IMR-90 (cell line): ENCODE results near the gene CCNI2. TPM values are rescaled to one million over a fixed set of nuclear protein-coding genes. Genes with fewer than 3 reads are reported as not detected.

ENCODE experiments used
- ATAC-seq: fragments of 200-7000 bp; cut with Tn5 transposase; 2 replicates; pipeline ENCODE4 v1.9.1; 2020; ENCODE audit warnings: low read depth, mild to moderate bottlenecking, moderate library complexity
- Bru-seq: library from RNA; stranded (reverse); fragments of 400-500 nt; gene quantifications from one replicate; lab custom pipeline; 2021; lab: Mats Ljungman, UMichigan
- BruChase-seq, 2 experiments: library from RNA; stranded (reverse); fragments of 400-500 nt; gene quantifications; one replicate each; lab custom pipeline; 2021; lab: Mats Ljungman, UMichigan
- BruUV-seq: library from RNA; stranded (reverse); fragments of 400-500 nt; replicated peaks from 2 replicates; lab custom pipeline; 2021; lab: Mats Ljungman, UMichigan
- CTCF ChIA-PET: fragments of 300-600 bp; formaldehyde crosslinking; extraction: SDS; loops from one replicate; lab custom pipeline; 2021; ENCODE audit warnings: antibody characterized with exemption; lab: Yijun Ruan, JAX
- POLR2A ChIA-PET: fragments of 300-600 bp; sonication (Branson Sonifier 250); formaldehyde crosslinking; loops from one replicate; lab custom pipeline; 2022; ENCODE audit warnings: antibody characterized with exemption; ENCODE audit not compliant: unreplicated experiment; lab: Charles Lee
- DNase-seq: peaks from one replicate; pipeline ENCODE4 v3.0.0; 2013
- H2AFZ ChIP-seq: replicated peaks from 2 replicates; pipeline ENCODE3; 2013; ENCODE audit warnings: low read length, mild to moderate bottlenecking; ENCODE audit not compliant: poor library complexity
- H2AK5ac ChIP-seq: 2 replicates; pipeline ENCODE4 v1.6.1; 2013; ENCODE audit warnings: low read depth, low read length, inconsistent platforms
- H2AK9ac ChIP-seq: replicated peaks from 2 replicates; pipeline ENCODE3; 2013; ENCODE audit warnings: mild to moderate bottlenecking, low read depth, low read length, moderate library complexity; ENCODE audit not compliant: poor library complexity
- H2BK120ac ChIP-seq: 2 replicates; pipeline ENCODE4 v1.6.1; 2013; ENCODE audit warnings: low read depth, low read length, inconsistent platforms
- H2BK15ac ChIP-seq: 3 replicates; pipeline ENCODE4 v1.6.1; 2013; ENCODE audit warnings: low read depth, low read length, inconsistent platforms
- H2BK20ac ChIP-seq: 2 replicates; pipeline ENCODE4 v1.6.1; 2013; ENCODE audit warnings: low read depth, mild to moderate bottlenecking, inconsistent platforms, low read length, moderate library complexity
- H2BK5ac ChIP-seq: 2 replicates; pipeline ENCODE4 v1.6.1; 2013; ENCODE audit warnings: mild to moderate bottlenecking, low read depth, low read length, inconsistent platforms; ENCODE audit not compliant: poor library complexity, severe bottlenecking
- H3K14ac ChIP-seq: replicated peaks from 2 replicates; pipeline ENCODE4 v1.6.1; 2013; ENCODE audit warnings: low read depth, low read length, inconsistent platforms
- H3K18ac ChIP-seq: 2 replicates; pipeline ENCODE4 v1.6.1; 2013; ENCODE audit warnings: low read depth, low read length, control low read depth
- H3K23ac ChIP-seq: 2 replicates; pipeline ENCODE4 v1.6.1; 2013; ENCODE audit warnings: low read depth, low read length, inconsistent platforms
- H3K27ac ChIP-seq: 2 replicates; pipeline ENCODE4 v1.5.1; 2013; ENCODE audit warnings: mild to moderate bottlenecking, control low read depth, low read length; ENCODE audit not compliant: insufficient read depth
- H3K27me3 ChIP-seq: 2 replicates; pipeline ENCODE4 v1.6.1; 2013; ENCODE audit warnings: low read length; ENCODE audit not compliant: control insufficient read depth, insufficient read depth
- H3K36me3 ChIP-seq: 2 replicates; pipeline ENCODE4 v1.6.1; 2013; ENCODE audit warnings: low read length, mixed read lengths; ENCODE audit not compliant: control insufficient read depth, insufficient read depth
- H3K4ac ChIP-seq: 2 replicates; pipeline ENCODE4 v1.6.1; 2013; ENCODE audit warnings: low read depth, low read length, inconsistent platforms
- H3K4me1 ChIP-seq: 2 replicates; pipeline ENCODE4 v1.6.1; 2013; ENCODE audit warnings: low read length, mixed read lengths; ENCODE audit not compliant: control insufficient read depth, insufficient read depth
- H3K4me2 ChIP-seq: 2 replicates; pipeline ENCODE4 v1.6.1; 2013; ENCODE audit warnings: low read depth, mild to moderate bottlenecking, control low read depth, low read length, moderate library complexity
- H3K4me3 ChIP-seq: 2 replicates; pipeline ENCODE4 v1.5.1; 2013; ENCODE audit warnings: low read depth, mild to moderate bottlenecking, control low read depth, low read length, moderate library complexity; ENCODE audit not compliant: insufficient read depth
- H3K56ac ChIP-seq: 2 replicates; pipeline ENCODE4 v1.6.1; 2013; ENCODE audit warnings: low read length, inconsistent platforms; ENCODE audit not compliant: insufficient read depth; ENCODE audit errors: extremely low read depth
- H3K79me1 ChIP-seq, 2 experiments: 2 replicates each; pipeline ENCODE4 v1.6.1; 2013; ENCODE audit warnings: low read length in 2 of 2, inconsistent platforms in 1 of 2, low read depth in 1 of 2
- H3K9ac ChIP-seq: 2 replicates; pipeline ENCODE4 v1.6.1; 2013; ENCODE audit warnings: low read depth, low read length, control low read depth
- H3K9me1 ChIP-seq: 2 replicates; pipeline ENCODE4 v1.6.1; 2013; ENCODE audit warnings: low read length, inconsistent platforms; ENCODE audit not compliant: insufficient read depth
- H3K9me3 ChIP-seq: 2 replicates; pipeline ENCODE4 v1.6.1; 2013; ENCODE audit warnings: low read length; ENCODE audit not compliant: control insufficient read depth, insufficient read depth
- H4K20me1 ChIP-seq: 2 replicates; pipeline ENCODE4 v1.6.1; 2013; ENCODE audit warnings: low read length, inconsistent platforms; ENCODE audit not compliant: insufficient read depth
- H4K5ac ChIP-seq: 2 replicates; pipeline ENCODE4 v1.6.1; 2013; ENCODE audit warnings: mild to moderate bottlenecking, low read depth, low read length, control low read depth
- H4K8ac ChIP-seq, 2 experiments: 2 replicates each; pipeline ENCODE4 v1.6.1; 2013; ENCODE audit warnings: low read depth in 2 of 2, low read length in 2 of 2, control low read depth in 1 of 2, inconsistent platforms in 1 of 2
- H4K91ac ChIP-seq: 2 replicates; pipeline ENCODE4 v1.6.1; 2013; ENCODE audit warnings: low read depth, low read length, inconsistent platforms; ENCODE audit not compliant: insufficient read depth
- CTCF ChIP-seq: conservative IDR thresholded peaks from 2 replicates; pipeline ENCODE4 v1.5.1; 2012; ENCODE audit warnings: mild to moderate bottlenecking, low read depth, low read length, improper control_type of control experiment
- MXI1 ChIP-seq: IDR thresholded peaks from 2 replicates; pipeline ENCODE4 v1.6.1; 2012; ENCODE audit warnings: low read depth, mild to moderate bottlenecking, low read length, moderate library complexity, borderline replicate concordance
- POLR2A ChIP-seq: IDR thresholded peaks from 2 replicates; pipeline ENCODE4 v1.6.1; 2012; ENCODE audit warnings: mild to moderate bottlenecking, low read depth, low read length
- RAD21 ChIP-seq: IDR thresholded peaks from 2 replicates; pipeline ENCODE4 v1.6.1; 2012; ENCODE audit warnings: low read length, improper control_type of control experiment
- WGBS, 2 experiments: methylation state at CpG; one replicate each; pipeline versions ENCODE4 v1.1.5 to v1.1.7; 2013; ENCODE audit warnings: missing lambda C conversion rate in 2 of 2; ENCODE audit not compliant: insufficient read length in 1 of 2; ENCODE audit errors: extremely low coverage in 2 of 2; 5-methylcytosine and 5-hydroxymethylcytosine counted together
- dilution Hi-C: fragments of 300-500 bp; cut with HindIII; formaldehyde crosslinking; loops from one replicate; pipeline ENCODE4 v1.14.3; 2018; ENCODE audit warnings: low sequenced_read_pairs; ENCODE audit not compliant: unreplicated experiment
- in situ Hi-C: fragments of 300-500 bp; cut with MboI; formaldehyde crosslinking; loops from 3 replicates; pipeline ENCODE4 v1.14.3; 2019; ENCODE audit warnings: low sequenced_read_pairs, inconsistent platforms, mixed read lengths
- intact Hi-C: fragments of 100-400 bp; cut with micrococcal nuclease; formaldehyde crosslinking; loops from 2 replicates; pipeline ENCODE4 v1.10.0; 2022
- long read RNA-seq: library from polyadenylated mRNA; unstranded; transcript quantifications from one replicate; pipeline ENCODE4 v2.0.0, GENCODE V29; 2021; ENCODE audit not compliant: unreplicated experiment
- polyA plus RNA-seq, 3 experiments: library from polyadenylated mRNA; depleted of rRNA; stranded (reverse); fragments of >200 nt; gene quantifications; 2 replicates each; pipeline ENCODE4 v1.2.3, GENCODE V29; 2012; ENCODE audit warnings: low replicate concordance in 1 of 3
- total RNA-seq: library from RNA; depleted of rRNA; stranded (reverse); fragments of >200 nt; gene quantifications from 2 replicates; pipeline ENCODE4 v1.2.3, GENCODE V29; 2012; rRNA removed

The CCNI2 gene
- total RNA-seq (not detected in 2 replicates), polyA plus RNA-seq (2012; rRNA removed) (not detected in 2 replicates), Bru-seq, nascent RNA (not detected), BruChase-seq, experiment 1, labeled RNA remaining after a 6-hour chase (percentile 9 among the genes with signal in this experiment), BruChase-seq, experiment 2, labeled RNA remaining after a 2-hour chase (not detected)
- polyA plus RNA-seq (2012; cell fraction: cytosol; rRNA removed), result 0.01 TPM in 1 of 2 replicates, not detected in the other
- 0.05 TPM in 1 of 2 replicates, not detected in the other for polyA plus RNA-seq (2012; cell fraction: nucleus; rRNA removed; ENCODE audit: low replicate concordance)
- long read RNA-seq, result 0 reads

- Histone ChIP-seq H3K4ac (no peak within 1 kb of the TSS), H3K9me3 (peaks cover 5% of the 10 kb centered on the region), H3K79me1 (no peaks in the 10 kb centered on the region), H3K23ac (no peak within 1 kb of the TSS), H4K20me1 (no peaks in the 10 kb centered on the region), H3K27me3 (peaks cover 39% of the 10 kb centered on the region), H2AK5ac (no peak within 1 kb of the TSS), H4K8ac (no peak within 1 kb of the TSS), H3K18ac (no peak within 1 kb of the TSS), H2BK20ac (no peak within 1 kb of the TSS), H2AFZ (peak within 1 kb of the TSS; percentile 87), H3K4me2 (peak within 1 kb of the TSS; percentile 76), H3K4me3 (peak within 1 kb of the TSS; percentile 34), H3K27ac (no peak within 1 kb of the TSS), H4K5ac (no peak within 1 kb of the TSS), H3K36me3 (no peaks in the 10 kb centered on the region), H3K14ac (no peak within 1 kb of the TSS), H2AK9ac (peak within 1 kb of the TSS; percentile 16), H3K9ac (no peak within 1 kb of the TSS), H2BK120ac (no peak within 1 kb of the TSS), H2BK15ac (no peak within 1 kb of the TSS), H3K9me1 (no peaks in the 10 kb centered on the region), H3K4me1 (peaks cover 2% of the 10 kb centered on the region; the same call in 1 of the 2 replicates), H2BK5ac (no peak within 1 kb of the TSS), H3K56ac (no peak within 1 kb of the TSS), H4K91ac (no peak within 1 kb of the TSS)
- ChIA-PET POLR2A (no interaction called here), CTCF (interaction anchor here (0.7 kb wide), 1 partner anchor 10 kb away, joined by 3 read pairs; the partner anchor contains the start of gene KIF3A)
- 0% methylated on average over 12 of the region's 59 CpGs; no CpG with 5 or more reads in 1 of the 2 experiments for WGBS, 2 experiments
- DNase-seq, result no peak
- dilution Hi-C loops, result no loop called here
- ATAC-seq, result peak; percentile 65
- TF ChIP-seq POLR2A, result no peak
- peak; percentile 7; the same call in 1 of the 2 replicates for TF ChIP-seq RAD21
- TF ChIP-seq CTCF, result peak; percentile 13; the same call in 1 of the 2 replicates
- no peak for TF ChIP-seq MXI1
- in situ Hi-C loops, result no loop called here
- intact Hi-C loops, result no loop called here
- no TSS peak for BruUV-seq
Observed at GRCh38 chr5:132746954-132747615, at the start of gene CCNI2. Gene CCNI2, plus strand, starts transcription at chr5:132747426. Its CDS starts 70 bp downstream, at chr5:132747496.
